Measurements from ENCODE around the gene FXYD3. TPM values are rescaled to one million over a fixed set of nuclear protein-coding genes. Genes with fewer than 3 reads are reported as not detected.

FXYD3 gene
- total and polyA plus RNA-seq, 2 of the 13 experiments (the other 11 are each of a cell fraction or from before 2014, with no cell fraction given): 4.9 TPM; not detected in 1

DNA sequence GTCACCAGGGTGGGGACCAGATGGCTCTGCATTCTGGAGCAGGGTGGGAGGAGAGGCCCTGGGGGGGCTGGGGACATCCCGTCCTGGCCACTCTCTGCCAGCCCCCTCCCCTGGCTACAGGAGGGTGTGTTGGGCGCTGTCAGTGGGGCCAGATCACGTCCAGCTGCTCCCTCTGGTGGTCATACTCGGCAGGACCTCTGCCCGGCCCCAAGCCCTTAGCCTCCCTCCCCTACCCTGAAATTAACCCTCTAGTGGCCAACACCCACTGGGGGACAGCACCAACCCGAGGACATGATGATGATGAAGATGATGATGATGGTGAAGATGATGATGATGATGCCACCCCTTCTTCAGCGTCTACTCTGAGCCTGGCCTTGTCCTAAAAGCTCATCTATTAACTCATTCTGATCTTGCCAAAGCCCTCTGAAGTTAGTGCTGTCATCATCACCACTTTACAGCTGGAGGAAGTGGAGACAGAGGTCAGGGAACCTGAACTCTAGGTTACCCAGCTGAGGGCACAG, 19.8 kb downstream of the FXYD3 start (continued):
- TF ChIP-seq, protein P1, sequence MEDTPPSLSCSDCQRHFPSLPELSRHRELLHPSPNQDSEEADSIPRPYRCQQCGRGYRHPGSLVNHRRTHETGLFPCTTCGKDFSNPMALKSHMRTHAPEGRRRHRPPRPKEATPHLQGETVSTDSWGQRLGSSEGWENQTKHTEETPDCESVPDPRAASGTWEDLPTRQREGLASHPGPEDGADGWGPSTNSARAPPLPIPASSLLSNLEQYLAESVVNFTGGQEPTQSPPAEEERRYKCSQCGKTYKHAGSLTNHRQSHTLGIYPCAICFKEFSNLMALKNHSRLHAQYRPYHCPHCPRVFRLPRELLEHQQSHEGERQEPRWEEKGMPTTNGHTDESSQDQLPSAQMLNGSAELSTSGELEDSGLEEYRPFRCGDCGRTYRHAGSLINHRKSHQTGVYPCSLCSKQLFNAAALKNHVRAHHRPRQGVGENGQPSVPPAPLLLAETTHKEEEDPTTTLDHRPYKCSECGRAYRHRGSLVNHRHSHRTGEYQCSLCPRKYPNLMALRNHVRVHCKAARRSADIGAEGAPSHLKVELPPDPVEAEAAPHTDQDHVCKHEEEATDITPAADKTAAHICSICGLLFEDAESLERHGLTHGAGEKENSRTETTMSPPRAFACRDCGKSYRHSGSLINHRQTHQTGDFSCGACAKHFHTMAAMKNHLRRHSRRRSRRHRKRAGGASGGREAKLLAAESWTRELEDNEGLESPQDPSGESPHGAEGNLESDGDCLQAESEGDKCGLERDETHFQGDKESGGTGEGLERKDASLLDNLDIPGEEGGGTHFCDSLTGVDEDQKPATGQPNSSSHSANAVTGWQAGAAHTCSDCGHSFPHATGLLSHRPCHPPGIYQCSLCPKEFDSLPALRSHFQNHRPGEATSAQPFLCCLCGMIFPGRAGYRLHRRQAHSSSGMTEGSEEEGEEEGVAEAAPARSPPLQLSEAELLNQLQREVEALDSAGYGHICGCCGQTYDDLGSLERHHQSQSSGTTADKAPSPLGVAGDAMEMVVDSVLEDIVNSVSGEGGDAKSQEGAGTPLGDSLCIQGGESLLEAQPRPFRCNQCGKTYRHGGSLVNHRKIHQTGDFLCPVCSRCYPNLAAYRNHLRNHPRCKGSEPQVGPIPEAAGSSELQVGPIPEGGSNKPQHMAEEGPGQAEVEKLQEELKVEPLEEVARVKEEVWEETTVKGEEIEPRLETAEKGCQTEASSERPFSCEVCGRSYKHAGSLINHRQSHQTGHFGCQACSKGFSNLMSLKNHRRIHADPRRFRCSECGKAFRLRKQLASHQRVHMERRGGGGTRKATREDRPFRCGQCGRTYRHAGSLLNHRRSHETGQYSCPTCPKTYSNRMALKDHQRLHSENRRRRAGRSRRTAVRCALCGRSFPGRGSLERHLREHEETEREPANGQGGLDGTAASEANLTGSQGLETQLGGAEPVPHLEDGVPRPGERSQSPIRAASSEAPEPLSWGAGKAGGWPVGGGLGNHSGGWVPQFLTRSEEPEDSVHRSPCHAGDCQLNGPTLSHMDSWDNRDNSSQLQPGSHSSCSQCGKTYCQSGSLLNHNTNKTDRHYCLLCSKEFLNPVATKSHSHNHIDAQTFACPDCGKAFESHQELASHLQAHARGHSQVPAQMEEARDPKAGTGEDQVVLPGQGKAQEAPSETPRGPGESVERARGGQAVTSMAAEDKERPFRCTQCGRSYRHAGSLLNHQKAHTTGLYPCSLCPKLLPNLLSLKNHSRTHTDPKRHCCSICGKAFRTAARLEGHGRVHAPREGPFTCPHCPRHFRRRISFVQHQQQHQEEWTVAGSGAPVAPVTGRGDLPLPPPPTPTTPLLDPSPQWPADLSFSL (CRISPR knock-in tag; IDR thresholded peaks at IDR 0.05): peak; percentile 65; the same call in 1 of the 2 replicates
- TF ChIP-seq ZNF570 (CRISPR knock-in tag; IDR thresholded peaks at IDR 0.05; ENCODE audit: borderline replicate concordance) (no peak), ZNF234 (CRISPR knock-in tag; conservative IDR thresholded peaks at IDR 0.05) (no peak), GLI4 (CRISPR knock-in tag; IDR thresholded peaks at IDR 0.05; ENCODE audit: borderline replicate concordance) (no peak), STAG1 (CRISPR knock-in tag; IDR thresholded peaks at IDR 0.05) (peak; percentile 78), SCMH1 (CRISPR knock-in tag; IDR thresholded peaks at IDR 0.05; ENCODE audit: borderline replicate concordance) (no peak), ZNF460 (CRISPR knock-in tag; IDR thresholded peaks at IDR 0.05; ENCODE audit: borderline replicate concordance) (no peak), DPF2 (CRISPR knock-in tag; IDR thresholded peaks at IDR 0.05; ENCODE audit: borderline replicate concordance, low read depth) (peak; percentile 46; the same call in 1 of the 2 replicates), RNF2 (conservative IDR thresholded peaks at IDR 0.05; ENCODE audit: low read depth) (no peak), ZKSCAN1 (IDR thresholded peaks at IDR 0.05; ENCODE audit: low read length) (no peak)
- TF ChIP-seq, protein P2, sequence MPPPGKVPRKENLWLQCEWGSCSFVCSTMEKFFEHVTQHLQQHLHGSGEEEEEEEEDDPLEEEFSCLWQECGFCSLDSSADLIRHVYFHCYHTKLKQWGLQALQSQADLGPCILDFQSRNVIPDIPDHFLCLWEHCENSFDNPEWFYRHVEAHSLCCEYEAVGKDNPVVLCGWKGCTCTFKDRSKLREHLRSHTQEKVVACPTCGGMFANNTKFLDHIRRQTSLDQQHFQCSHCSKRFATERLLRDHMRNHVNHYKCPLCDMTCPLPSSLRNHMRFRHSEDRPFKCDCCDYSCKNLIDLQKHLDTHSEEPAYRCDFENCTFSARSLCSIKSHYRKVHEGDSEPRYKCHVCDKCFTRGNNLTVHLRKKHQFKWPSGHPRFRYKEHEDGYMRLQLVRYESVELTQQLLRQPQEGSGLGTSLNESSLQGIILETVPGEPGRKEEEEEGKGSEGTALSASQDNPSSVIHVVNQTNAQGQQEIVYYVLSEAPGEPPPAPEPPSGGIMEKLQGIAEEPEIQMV (CRISPR knock-in tag; IDR thresholded peaks at IDR 0.05; ENCODE audit: low read depth): no peak
- TF ChIP-seq, protein P3, sequence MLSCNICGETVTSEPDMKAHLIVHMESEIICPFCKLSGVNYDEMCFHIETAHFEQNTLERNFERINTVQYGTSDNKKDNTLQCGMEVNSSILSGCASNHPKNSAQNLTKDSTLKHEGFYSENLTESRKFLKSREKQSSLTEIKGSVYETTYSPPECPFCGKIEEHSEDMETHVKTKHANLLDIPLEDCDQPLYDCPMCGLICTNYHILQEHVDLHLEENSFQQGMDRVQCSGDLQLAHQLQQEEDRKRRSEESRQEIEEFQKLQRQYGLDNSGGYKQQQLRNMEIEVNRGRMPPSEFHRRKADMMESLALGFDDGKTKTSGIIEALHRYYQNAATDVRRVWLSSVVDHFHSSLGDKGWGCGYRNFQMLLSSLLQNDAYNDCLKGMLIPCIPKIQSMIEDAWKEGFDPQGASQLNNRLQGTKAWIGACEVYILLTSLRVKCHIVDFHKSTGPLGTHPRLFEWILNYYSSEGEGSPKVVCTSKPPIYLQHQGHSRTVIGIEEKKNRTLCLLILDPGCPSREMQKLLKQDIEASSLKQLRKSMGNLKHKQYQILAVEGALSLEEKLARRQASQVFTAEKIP (CRISPR knock-in tag; IDR thresholded peaks at IDR 0.05; ENCODE audit: borderline replicate concordance): no peak
- TF ChIP-seq, protein P4, sequence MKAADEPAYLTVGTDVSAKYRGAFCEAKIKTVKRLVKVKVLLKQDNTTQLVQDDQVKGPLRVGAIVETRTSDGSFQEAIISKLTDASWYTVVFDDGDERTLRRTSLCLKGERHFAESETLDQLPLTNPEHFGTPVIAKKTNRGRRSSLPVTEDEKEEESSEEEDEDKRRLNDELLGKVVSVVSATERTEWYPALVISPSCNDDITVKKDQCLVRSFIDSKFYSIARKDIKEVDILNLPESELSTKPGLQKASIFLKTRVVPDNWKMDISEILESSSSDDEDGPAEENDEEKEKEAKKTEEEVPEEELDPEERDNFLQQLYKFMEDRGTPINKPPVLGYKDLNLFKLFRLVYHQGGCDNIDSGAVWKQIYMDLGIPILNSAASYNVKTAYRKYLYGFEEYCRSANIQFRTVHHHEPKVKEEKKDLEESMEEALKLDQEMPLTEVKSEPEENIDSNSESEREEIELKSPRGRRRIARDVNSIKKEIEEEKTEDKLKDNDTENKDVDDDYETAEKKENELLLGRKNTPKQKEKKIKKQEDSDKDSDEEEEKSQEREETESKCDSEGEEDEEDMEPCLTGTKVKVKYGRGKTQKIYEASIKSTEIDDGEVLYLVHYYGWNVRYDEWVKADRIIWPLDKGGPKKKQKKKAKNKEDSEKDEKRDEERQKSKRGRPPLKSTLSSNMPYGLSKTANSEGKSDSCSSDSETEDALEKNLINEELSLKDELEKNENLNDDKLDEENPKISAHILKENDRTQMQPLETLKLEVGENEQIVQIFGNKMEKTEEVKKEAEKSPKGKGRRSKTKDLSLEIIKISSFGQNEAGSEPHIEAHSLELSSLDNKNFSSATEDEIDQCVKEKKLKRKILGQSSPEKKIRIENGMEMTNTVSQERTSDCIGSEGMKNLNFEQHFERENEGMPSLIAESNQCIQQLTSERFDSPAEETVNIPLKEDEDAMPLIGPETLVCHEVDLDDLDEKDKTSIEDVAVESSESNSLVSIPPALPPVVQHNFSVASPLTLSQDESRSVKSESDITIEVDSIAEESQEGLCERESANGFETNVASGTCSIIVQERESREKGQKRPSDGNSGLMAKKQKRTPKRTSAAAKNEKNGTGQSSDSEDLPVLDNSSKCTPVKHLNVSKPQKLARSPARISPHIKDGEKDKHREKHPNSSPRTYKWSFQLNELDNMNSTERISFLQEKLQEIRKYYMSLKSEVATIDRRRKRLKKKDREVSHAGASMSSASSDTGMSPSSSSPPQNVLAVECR (CRISPR knock-in tag; IDR thresholded peaks at IDR 0.05; ENCODE audit: borderline replicate concordance): 0 out of 2 replicates have a peak, but pooled peaks have one; percentile 29
